Activated CD4-positive, alpha-beta T cell treated with anti-CD3 and anti-CD28 coated beads for 4 hours (primary cell): ENCODE results near the gene PARL.

Experiments used
- DNase-seq, 2 donors: peaks; one replicate each; pipeline ENCODE4 v3.0.0-alpha.2; 2020

Gene PARL

DNA sequence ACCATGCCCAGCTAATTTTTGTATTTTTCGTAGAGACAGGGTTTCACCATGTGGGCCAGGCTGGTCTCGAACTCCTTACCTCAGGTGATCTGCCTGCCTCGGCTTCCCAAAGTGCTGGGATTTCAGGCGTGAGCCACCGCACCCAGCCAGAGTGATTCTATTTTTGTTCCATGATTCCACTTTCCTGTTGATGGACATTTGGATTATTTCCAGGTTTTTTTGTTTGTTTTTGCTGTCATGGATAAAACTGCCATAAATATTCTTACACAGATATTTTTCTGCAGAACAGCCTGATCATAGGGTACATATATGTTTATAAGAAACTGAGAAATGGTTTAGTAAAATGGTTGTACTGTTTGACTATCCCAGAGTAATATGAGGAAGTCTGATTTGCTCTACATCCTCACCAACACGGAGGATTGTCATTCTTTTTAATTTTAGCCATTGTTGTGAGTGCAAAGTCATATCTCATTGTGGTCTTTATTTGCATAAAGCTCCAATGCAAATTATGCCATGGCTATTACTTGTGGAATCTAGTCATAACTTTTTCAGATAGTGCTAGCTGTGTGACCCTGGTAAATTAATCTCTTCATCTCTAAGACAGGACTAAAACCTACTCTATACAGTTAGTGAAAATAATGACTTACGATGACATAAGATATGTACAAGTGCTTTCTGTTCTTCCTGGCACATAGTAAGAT lies 102.0 kb downstream of the PARL start:
- DNase-seq: no peak

DNA sequence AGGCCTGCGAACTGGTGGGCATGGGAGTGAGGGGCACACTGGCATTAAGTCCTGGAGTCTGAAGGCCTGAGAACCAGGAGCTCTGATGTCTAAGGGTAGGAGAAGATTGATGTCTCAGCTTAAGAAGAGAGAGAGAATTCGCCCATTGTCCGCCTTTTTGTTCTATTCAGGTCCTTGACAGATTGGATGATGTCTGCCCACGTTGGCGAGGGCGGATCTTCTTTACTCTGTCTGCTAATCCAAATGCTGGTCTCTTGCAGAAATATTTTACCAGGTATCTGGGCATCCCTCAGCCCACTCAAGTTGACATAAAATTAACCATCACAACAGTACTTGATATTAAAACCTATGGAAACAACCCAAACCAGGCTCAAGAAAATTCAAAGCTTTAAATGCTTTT lies 103.4 kb downstream of the PARL start:
- DNase-seq: no peak

DNA sequence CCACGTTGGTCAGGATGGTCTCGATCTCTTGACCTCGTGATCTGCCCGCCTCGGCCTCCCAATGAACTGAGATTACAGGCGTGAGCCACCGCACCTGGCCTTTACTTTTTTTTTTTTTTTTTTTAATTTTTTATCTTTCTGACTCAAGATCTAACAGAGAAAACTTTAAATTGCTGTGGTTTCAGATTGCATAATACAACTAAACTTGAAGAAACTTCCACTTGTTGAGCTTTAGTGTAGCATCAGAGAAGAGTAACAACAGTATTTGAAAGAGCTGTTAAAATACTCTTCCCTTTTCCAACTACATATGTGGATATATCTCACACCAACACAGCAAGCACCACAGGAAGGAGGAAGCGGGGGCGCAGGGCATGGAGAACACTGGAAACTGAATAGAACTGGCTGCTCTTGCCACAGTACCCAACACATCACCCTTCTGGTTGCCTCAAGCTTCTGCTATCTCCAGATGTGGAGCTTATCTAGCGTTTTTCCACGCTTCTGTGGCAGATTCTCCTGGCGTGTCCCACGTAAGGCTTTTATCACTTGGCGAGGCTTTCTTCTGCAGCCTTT lies 104.7 kb downstream of the PARL start:
- DNase-seq: no peak
